Liver (tissue), 3 donors: ENCODE measurements around the gene FUS.
A peak's percentile ranks its signal among the peaks of the same experiment; 100 is the strongest.

Source experiments
- HNF4G ChIP-seq: IDR thresholded peaks from 2 replicates; pipeline ENCODE4 v1.6.1; 2016; ENCODE audit warnings: antibody characterized with exemption
- JUND ChIP-seq, 2 donors: IDR thresholded peaks; 2 replicates each; pipeline ENCODE4 v1.6.1; 2016; ENCODE audit warnings: antibody characterized with exemption in 2 of 2
- SP1 ChIP-seq: IDR thresholded peaks from 2 replicates; pipeline ENCODE4 v1.6.1; 2018; ENCODE audit warnings: antibody characterized with exemption, mild to moderate bottlenecking
- TF ChIP-seq, protein P1 (sequence below): IDR thresholded peaks from 2 replicates; pipeline ENCODE4 v1.6.1; 2016; ENCODE audit warnings: antibody characterized with exemption, mild to moderate bottlenecking
- TF ChIP-seq, protein P2 (sequence below): IDR thresholded peaks from 2 replicates; pipeline ENCODE4 v1.6.1; 2016; ENCODE audit warnings: antibody characterized with exemption
- TF ChIP-seq, protein P3 (sequence below): fragments of 150-350 bp; IDR thresholded peaks from 2 replicates; pipeline ENCODE4 v1.5.1; 2017; ENCODE audit warnings: improper control_type of control experiment, low read depth, low read length; ENCODE audit not compliant: missing input control
- donor health status: healthy.
- donor health status: healthy.

DNA sequence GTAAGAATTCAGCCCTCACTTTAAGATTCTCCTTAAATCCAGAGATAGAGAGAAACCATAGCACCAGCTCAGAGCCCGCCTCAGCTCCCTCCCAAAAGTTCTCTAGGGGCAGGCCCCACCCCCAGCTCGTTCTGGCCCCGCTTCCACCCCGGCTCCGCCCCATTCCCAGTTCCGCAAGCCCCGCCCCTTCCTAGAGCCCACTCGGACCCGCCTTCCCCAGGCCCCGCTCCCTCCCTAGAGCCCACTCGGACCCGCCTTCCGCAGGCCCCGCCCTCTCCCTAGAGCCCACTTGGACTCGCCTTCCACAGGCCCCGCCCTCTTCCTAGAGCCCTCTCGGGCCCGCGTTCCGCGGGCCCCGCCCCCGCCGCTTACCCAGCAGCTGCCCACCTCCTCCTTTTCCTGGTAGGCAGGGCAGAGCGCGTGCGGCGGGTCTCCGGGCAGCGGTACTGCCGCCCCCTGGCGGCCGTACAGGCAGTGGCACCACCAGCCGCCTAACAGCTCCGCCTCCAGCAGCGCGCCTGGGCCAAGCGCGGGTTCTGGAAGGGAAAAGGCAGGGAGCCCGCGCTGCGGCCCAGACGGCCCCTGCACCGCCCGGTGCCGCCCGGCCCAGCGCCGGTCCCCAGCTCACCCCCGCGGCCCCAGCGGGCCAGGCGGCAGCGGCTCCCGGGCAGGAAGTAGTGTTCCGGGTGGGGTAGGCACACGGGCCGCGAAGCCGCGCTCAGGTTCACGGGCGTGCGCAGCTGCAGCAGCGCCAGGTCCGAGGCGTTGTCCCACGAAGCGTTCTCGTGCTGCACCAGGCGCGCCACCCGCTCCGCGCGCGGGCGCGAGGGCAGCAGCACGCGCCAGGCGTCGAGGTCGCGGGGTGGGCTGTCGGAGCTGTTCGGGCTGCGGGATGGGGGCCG lies 37.6 kb upstream of the FUS start:
- TF ChIP-seq, protein P1, sequence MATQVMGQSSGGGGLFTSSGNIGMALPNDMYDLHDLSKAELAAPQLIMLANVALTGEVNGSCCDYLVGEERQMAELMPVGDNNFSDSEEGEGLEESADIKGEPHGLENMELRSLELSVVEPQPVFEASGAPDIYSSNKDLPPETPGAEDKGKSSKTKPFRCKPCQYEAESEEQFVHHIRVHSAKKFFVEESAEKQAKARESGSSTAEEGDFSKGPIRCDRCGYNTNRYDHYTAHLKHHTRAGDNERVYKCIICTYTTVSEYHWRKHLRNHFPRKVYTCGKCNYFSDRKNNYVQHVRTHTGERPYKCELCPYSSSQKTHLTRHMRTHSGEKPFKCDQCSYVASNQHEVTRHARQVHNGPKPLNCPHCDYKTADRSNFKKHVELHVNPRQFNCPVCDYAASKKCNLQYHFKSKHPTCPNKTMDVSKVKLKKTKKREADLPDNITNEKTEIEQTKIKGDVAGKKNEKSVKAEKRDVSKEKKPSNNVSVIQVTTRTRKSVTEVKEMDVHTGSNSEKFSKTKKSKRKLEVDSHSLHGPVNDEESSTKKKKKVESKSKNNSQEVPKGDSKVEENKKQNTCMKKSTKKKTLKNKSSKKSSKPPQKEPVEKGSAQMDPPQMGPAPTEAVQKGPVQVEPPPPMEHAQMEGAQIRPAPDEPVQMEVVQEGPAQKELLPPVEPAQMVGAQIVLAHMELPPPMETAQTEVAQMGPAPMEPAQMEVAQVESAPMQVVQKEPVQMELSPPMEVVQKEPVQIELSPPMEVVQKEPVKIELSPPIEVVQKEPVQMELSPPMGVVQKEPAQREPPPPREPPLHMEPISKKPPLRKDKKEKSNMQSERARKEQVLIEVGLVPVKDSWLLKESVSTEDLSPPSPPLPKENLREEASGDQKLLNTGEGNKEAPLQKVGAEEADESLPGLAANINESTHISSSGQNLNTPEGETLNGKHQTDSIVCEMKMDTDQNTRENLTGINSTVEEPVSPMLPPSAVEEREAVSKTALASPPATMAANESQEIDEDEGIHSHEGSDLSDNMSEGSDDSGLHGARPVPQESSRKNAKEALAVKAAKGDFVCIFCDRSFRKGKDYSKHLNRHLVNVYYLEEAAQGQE = peak; percentile 62
- TF ChIP-seq, protein P2, sequence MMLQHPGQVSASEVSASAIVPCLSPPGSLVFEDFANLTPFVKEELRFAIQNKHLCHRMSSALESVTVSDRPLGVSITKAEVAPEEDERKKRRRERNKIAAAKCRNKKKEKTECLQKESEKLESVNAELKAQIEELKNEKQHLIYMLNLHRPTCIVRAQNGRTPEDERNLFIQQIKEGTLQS = no peak
- TF ChIP-seq, protein P3, sequence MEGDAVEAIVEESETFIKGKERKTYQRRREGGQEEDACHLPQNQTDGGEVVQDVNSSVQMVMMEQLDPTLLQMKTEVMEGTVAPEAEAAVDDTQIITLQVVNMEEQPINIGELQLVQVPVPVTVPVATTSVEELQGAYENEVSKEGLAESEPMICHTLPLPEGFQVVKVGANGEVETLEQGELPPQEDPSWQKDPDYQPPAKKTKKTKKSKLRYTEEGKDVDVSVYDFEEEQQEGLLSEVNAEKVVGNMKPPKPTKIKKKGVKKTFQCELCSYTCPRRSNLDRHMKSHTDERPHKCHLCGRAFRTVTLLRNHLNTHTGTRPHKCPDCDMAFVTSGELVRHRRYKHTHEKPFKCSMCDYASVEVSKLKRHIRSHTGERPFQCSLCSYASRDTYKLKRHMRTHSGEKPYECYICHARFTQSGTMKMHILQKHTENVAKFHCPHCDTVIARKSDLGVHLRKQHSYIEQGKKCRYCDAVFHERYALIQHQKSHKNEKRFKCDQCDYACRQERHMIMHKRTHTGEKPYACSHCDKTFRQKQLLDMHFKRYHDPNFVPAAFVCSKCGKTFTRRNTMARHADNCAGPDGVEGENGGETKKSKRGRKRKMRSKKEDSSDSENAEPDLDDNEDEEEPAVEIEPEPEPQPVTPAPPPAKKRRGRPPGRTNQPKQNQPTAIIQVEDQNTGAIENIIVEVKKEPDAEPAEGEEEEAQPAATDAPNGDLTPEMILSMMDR = peak; percentile 99
- TF ChIP-seq JUND (IDR thresholded peaks at IDR 0.05) = peak; percentile 17 to 32
- peak; percentile 96 for TF ChIP-seq SP1
- TF ChIP-seq HNF4G = no peak
